ENCODE data around the gene GART. TPM values are rescaled to one million over a fixed set of nuclear protein-coding genes. Genes with fewer than 3 reads are reported as not detected.
A peak's percentile ranks its signal among the peaks of the same experiment; 100 is the strongest.

The GART gene
- polyA plus RNA-seq, 3 donors, result 7.4 to 28.6 (median 26.1) TPM

DNA sequence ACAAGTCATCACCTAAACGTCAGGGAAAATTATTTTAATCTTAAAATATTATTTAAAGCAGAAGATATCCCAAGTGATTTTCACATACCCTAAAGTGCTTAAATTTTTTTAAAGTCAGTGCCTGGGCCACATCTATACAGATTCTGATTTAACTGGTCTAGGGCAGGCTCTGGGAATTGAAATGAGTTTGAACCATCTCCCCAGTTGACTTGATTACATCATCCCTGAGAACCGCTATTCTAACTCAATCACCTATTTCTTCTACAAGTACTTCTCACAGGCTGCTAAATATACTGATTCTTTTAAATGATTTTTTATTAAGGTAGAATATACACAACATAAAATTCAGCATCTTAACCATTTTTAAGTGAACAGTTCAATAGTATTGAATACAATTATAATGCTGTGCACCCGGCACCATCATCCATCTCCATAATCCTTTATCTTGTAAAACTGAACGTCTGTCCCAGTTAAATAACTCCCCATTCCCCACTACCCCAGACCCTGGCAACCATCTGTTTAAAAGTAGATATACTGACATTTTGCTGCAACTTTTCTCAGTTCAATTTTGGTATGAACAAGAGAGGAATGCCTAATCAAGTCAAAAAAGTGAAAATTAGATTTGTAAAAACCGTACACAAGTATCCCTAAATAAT is 19.5 kb downstream of the GART start:
- Histone ChIP-seq H4K20me1 (ENCODE audit: insufficient read depth, low read length) (no peaks in the 10 kb centered on the region), H2AFZ (ENCODE audit: insufficient read depth, low read depth, low read length, poor library complexity, severe bottlenecking) (no peak overlapping the region), H3K4me1 (ENCODE audit: control insufficient read depth in 1 of 2, insufficient read depth in 2 of 2, low read length in 2 of 2) (peaks cover 11% of the 10 kb centered on the region in 2 donors), H3K4me3 (replicated peaks in 1 of 3; ENCODE audit: low read depth in 2 of 3, low read length in 3 of 3) (no peak overlapping the region), H3K36me3 (replicated peaks in 1 of 2; ENCODE audit: control insufficient read depth in 1 of 2, insufficient read depth in 2 of 2, low read length in 2 of 2) (peaks cover 45 to 53% of the 10 kb centered on the region in 2 donors), H3K9ac (ENCODE audit: insufficient read depth, low read length, poor library complexity, severe bottlenecking) (no peak overlapping the region), H3K4me2 (replicated peaks; ENCODE audit: extremely low read depth, low read length, poor library complexity, severe bottlenecking) (no peak overlapping the region), H3K9me3 (replicated peaks in 1 of 2; ENCODE audit: control insufficient read depth in 1 of 2, insufficient read depth in 1 of 2, low read length in 2 of 2) (no peaks in the 10 kb centered on the region), H3K27ac (ENCODE audit: low read depth in 1 of 2, low read length in 2 of 2) (no peak overlapping the region), H3K27me3 (ENCODE audit: control insufficient read depth in 2 of 2, insufficient read depth in 2 of 2, low read length in 2 of 2) (no peaks in the 10 kb centered on the region), H3K79me2 (ENCODE audit: insufficient read depth, low read length) (no peaks in the 10 kb centered on the region)
- Mint-ChIP-seq H3K27ac (no peak overlapping the region), H3K36me3 (peaks cover 34 to 54% of the 10 kb centered on the region in 2 donors), H3K27me3 (ENCODE audit: low read depth in 3 of 3) (no peaks in the 10 kb centered on the region), H3K4me3 (no peak overlapping the region), H3K9me3 (no peaks in the 10 kb centered on the region), H3K4me1 (peaks cover 13% of the 10 kb centered on the region)
- DNase-seq, result no peak
- no CpG with 5 or more reads among the region's 5 CpGs for WGBS (ENCODE audit: insufficient coverage)
- intact Hi-C loops (cut with micrococcal nuclease), result no loop called here
- TF ChIP-seq, protein P1, sequence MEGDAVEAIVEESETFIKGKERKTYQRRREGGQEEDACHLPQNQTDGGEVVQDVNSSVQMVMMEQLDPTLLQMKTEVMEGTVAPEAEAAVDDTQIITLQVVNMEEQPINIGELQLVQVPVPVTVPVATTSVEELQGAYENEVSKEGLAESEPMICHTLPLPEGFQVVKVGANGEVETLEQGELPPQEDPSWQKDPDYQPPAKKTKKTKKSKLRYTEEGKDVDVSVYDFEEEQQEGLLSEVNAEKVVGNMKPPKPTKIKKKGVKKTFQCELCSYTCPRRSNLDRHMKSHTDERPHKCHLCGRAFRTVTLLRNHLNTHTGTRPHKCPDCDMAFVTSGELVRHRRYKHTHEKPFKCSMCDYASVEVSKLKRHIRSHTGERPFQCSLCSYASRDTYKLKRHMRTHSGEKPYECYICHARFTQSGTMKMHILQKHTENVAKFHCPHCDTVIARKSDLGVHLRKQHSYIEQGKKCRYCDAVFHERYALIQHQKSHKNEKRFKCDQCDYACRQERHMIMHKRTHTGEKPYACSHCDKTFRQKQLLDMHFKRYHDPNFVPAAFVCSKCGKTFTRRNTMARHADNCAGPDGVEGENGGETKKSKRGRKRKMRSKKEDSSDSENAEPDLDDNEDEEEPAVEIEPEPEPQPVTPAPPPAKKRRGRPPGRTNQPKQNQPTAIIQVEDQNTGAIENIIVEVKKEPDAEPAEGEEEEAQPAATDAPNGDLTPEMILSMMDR (IDR thresholded peaks at IDR 0.05), result no peak

- TF ChIP-seq, protein P1 (IDR thresholded peaks at IDR 0.05), result no peak
- Histone ChIP-seq H3K4me3 (replicated peaks in 1 of 3; ENCODE audit: low read depth in 2 of 3, low read length in 3 of 3) (no peak overlapping the region), H3K79me2 (ENCODE audit: insufficient read depth, low read length) (no peaks in the 10 kb centered on the region), H3K36me3 (replicated peaks in 1 of 2; ENCODE audit: control insufficient read depth in 1 of 2, insufficient read depth in 2 of 2, low read length in 2 of 2) (peaks cover 69 to 74% of the 10 kb centered on the region in 2 donors), H2AFZ (ENCODE audit: insufficient read depth, low read depth, low read length, poor library complexity, severe bottlenecking) (no peak overlapping the region), H3K4me2 (replicated peaks; ENCODE audit: extremely low read depth, low read length, poor library complexity, severe bottlenecking) (no peak overlapping the region), H4K20me1 (ENCODE audit: insufficient read depth, low read length) (no peaks in the 10 kb centered on the region), H3K9ac (ENCODE audit: insufficient read depth, low read length, poor library complexity, severe bottlenecking) (no peak overlapping the region), H3K9me3 (replicated peaks in 1 of 2; ENCODE audit: control insufficient read depth in 1 of 2, insufficient read depth in 1 of 2, low read length in 2 of 2) (no peaks in the 10 kb centered on the region), H3K27me3 (ENCODE audit: control insufficient read depth in 2 of 2, insufficient read depth in 2 of 2, low read length in 2 of 2) (no peaks in the 10 kb centered on the region), H3K27ac (ENCODE audit: low read depth in 1 of 2, low read length in 2 of 2) (no peak overlapping the region), H3K4me1 (ENCODE audit: control insufficient read depth in 1 of 2, insufficient read depth in 2 of 2, low read length in 2 of 2) (no peaks in the 10 kb centered on the region)
- Mint-ChIP-seq H3K9me3 (no peaks in the 10 kb centered on the region), H3K4me1 (peaks cover 6% of the 10 kb centered on the region), H3K27me3 (ENCODE audit: low read depth in 3 of 3) (no peaks in the 10 kb centered on the region), H3K36me3 (peaks cover 53 to 69% of the 10 kb centered on the region in 2 donors), H3K4me3 (no peak overlapping the region), H3K27ac (peak overlapping the region in 3 of 7 donors; percentile 5 to 38 (median 35))
- no peak for DNase-seq
- intact Hi-C loops (cut with micrococcal nuclease), result no loop called here
- WGBS (ENCODE audit: insufficient coverage), result 69% methylated on average over 2 of the region's 4 CpGs
Measured at GRCh38 chr21:33518899-33519298, 23.0 kb downstream of the GART start.
